OCI-LY1 (cell line): ENCODE measurements around the gene YLPM1.

Source experiments
- H2AFZ ChIP-seq: fragments of 200-600 bp; sonication (generic), shearing (Covaris generic); 2 replicates; pipeline ENCODE4 v1.6.0; 2014; ENCODE audit warnings: antibody characterized with exemption, mild to moderate bottlenecking, low read length
- H3F3A ChIP-seq: fragments of 200-600 bp; sonication (generic), shearing (Covaris generic); 2 replicates; pipeline ENCODE4 v1.6.0; 2014; ENCODE audit warnings: mild to moderate bottlenecking, antibody characterized with exemption, low read length, moderate library complexity; ENCODE audit not compliant: insufficient read depth
- H3K27ac ChIP-seq: fragments of 200-600 bp; sonication (generic); 2 replicates; pipeline ENCODE4 v1.5.1; 2014; ENCODE audit warnings: low read length, mixed run types, mild to moderate bottlenecking, low read depth; ENCODE audit not compliant: poor library complexity, severe bottlenecking
- H3K27me3 ChIP-seq: fragments of 200-600 bp; sonication (generic); 2 replicates; pipeline ENCODE4 v1.6.0; 2014; ENCODE audit warnings: antibody characterized with exemption, mild to moderate bottlenecking, low read length, moderate library complexity; ENCODE audit not compliant: insufficient read depth
- H3K36me3 ChIP-seq: fragments of 200-600 bp; sonication (generic); 2 replicates; pipeline ENCODE4 v1.6.1; 2014; ENCODE audit warnings: mild to moderate bottlenecking, antibody characterized with exemption, low read length, moderate library complexity, mixed read lengths; ENCODE audit not compliant: insufficient read depth
- H3K4me1 ChIP-seq: fragments of 200-600 bp; sonication (generic); 2 replicates; pipeline ENCODE4 v1.5.1; 2014; ENCODE audit warnings: mild to moderate bottlenecking, low read length, moderate library complexity; ENCODE audit not compliant: insufficient read depth, severe bottlenecking
- H3K4me2 ChIP-seq: fragments of 200-600 bp; sonication (generic), shearing (Covaris generic); 2 replicates; pipeline ENCODE4 v1.6.1; 2014; ENCODE audit warnings: low read length
- H3K4me3 ChIP-seq: fragments of 200-600 bp; sonication (generic); 2 replicates; pipeline ENCODE4 v1.5.1; 2014; ENCODE audit warnings: low read length, low read depth, mild to moderate bottlenecking, mixed read lengths; ENCODE audit not compliant: poor library complexity, severe bottlenecking
- H3K79me2 ChIP-seq: fragments of 200-600 bp; shearing (Covaris generic); 2 replicates; pipeline ENCODE4 v1.6.1; 2016; ENCODE audit warnings: mixed run types, low read length, mixed read lengths; ENCODE audit not compliant: insufficient read depth
- H3K9ac ChIP-seq: fragments of 200-600 bp; sonication (generic), shearing (Covaris generic); 2 replicates; pipeline ENCODE4 v1.6.1; 2014; ENCODE audit warnings: mild to moderate bottlenecking, low read length, mixed read lengths
- H3K9me2 ChIP-seq: fragments of 200-600 bp; sonication (generic), shearing (Covaris generic); 2 replicates; pipeline ENCODE4 v1.6.1; 2014; ENCODE audit warnings: low read depth, mild to moderate bottlenecking, low read length, mixed read lengths
- H3K9me3 ChIP-seq: fragments of 200-600 bp; shearing (Covaris generic); 2 replicates; pipeline ENCODE4 v1.6.1; 2014; ENCODE audit warnings: low read length, mixed read lengths
- H4K20me1 ChIP-seq: fragments of 200-600 bp; sonication (generic), shearing (Covaris generic); 2 replicates; pipeline ENCODE4 v1.6.0; 2016; ENCODE audit warnings: mild to moderate bottlenecking, low read length; ENCODE audit not compliant: insufficient read depth
- EZH2 ChIP-seq: fragments of 200-600 bp; sonication (generic), shearing (Covaris generic); IDR thresholded peaks from 2 replicates; pipeline ENCODE4 v1.8.0; 2017; ENCODE audit warnings: borderline replicate concordance, mixed run types, mild to moderate bottlenecking, antibody characterized with exemption, low read length, moderate library complexity, mixed read lengths
- TF ChIP-seq, protein P1 (sequence below): fragments of 200-600 bp; sonication (generic), shearing (Covaris generic); IDR thresholded peaks from 2 replicates; pipeline ENCODE4 v1.5.1; 2017; ENCODE audit warnings: mild to moderate bottlenecking, antibody characterized with exemption, low read length, moderate library complexity, mixed read lengths

Gene YLPM1

DNA sequence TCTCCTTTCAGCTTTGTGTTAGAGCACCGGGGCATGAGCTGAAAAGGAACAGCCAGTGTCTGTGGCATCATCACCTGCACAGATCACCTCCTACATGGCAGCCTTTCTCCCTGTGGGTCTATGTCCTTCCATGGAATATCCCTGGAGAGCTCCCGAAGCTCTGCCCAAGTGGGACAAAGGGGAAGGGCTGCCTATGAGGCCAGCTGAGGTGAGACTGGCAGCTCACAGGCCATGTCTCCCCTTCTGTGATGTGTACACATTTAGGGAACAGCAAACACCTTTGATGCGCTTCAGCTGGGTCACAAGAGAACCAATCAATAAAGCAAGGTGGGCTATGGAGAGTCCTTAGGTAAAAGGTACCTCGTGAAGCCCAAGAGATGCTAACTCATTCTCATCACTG lies 108.7 kb downstream of the YLPM1 start:
- H3K27me3 ChIP-seq: no peaks in the 10 kb centered on the region; the same call in 1 of the 2 replicates
- H3K4me3 ChIP-seq: no peak overlapping the region

DNA sequence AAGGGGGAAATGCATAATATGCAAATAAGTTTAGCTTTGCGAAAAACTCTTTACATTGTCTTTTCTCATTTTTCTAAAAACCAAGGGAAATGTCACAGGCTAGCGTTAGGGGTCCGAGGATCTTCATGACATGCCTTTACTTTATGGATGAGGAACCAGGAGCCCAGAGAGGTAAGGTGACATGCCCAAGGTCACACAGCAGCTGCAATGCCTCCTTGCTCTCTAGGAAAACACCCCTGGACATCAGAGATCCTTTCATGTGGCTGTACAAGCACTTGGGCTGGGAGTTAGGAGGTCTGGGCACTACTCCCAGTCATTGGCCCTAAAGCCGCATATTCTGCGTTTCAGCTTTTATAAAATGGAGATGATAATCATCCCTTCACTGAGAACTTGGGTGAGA lies 112.1 kb downstream of the YLPM1 start:
- Histone ChIP-seq H3F3A (no peaks in the 10 kb centered on the region), H3K4me3 (no peak overlapping the region), H3K9ac (no peak overlapping the region), H4K20me1 (no peaks in the 10 kb centered on the region), H3K36me3 (no peaks in the 10 kb centered on the region), H3K9me2 (no peaks in the 10 kb centered on the region), H3K4me1 (peaks cover 8% of the 10 kb centered on the region), H3K27me3 (no peaks in the 10 kb centered on the region), H3K4me2 (no peak overlapping the region), H2AFZ (no peak overlapping the region), H3K9me3 (no peaks in the 10 kb centered on the region), H3K79me2 (no peaks in the 10 kb centered on the region), H3K27ac (no peak overlapping the region)
- TF ChIP-seq, protein P1, sequence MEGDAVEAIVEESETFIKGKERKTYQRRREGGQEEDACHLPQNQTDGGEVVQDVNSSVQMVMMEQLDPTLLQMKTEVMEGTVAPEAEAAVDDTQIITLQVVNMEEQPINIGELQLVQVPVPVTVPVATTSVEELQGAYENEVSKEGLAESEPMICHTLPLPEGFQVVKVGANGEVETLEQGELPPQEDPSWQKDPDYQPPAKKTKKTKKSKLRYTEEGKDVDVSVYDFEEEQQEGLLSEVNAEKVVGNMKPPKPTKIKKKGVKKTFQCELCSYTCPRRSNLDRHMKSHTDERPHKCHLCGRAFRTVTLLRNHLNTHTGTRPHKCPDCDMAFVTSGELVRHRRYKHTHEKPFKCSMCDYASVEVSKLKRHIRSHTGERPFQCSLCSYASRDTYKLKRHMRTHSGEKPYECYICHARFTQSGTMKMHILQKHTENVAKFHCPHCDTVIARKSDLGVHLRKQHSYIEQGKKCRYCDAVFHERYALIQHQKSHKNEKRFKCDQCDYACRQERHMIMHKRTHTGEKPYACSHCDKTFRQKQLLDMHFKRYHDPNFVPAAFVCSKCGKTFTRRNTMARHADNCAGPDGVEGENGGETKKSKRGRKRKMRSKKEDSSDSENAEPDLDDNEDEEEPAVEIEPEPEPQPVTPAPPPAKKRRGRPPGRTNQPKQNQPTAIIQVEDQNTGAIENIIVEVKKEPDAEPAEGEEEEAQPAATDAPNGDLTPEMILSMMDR: no peak
- no peak for TF ChIP-seq EZH2

More for the DNA sequence above, 108.7 kb downstream of the YLPM1 start:
- Histone ChIP-seq H2AFZ (no peak overlapping the region), H3K36me3 (no peaks in the 10 kb centered on the region), H3F3A (no peaks in the 10 kb centered on the region), H3K9ac (no peak overlapping the region), H3K79me2 (no peaks in the 10 kb centered on the region), H3K27ac (no peak overlapping the region), H3K9me2 (no peaks in the 10 kb centered on the region), H3K4me1 (peaks cover 8% of the 10 kb centered on the region), H3K9me3 (no peaks in the 10 kb centered on the region), H4K20me1 (no peaks in the 10 kb centered on the region), H3K4me2 (no peak overlapping the region)
- TF ChIP-seq, protein P1: no peak
- no peak for TF ChIP-seq EZH2

DNA sequence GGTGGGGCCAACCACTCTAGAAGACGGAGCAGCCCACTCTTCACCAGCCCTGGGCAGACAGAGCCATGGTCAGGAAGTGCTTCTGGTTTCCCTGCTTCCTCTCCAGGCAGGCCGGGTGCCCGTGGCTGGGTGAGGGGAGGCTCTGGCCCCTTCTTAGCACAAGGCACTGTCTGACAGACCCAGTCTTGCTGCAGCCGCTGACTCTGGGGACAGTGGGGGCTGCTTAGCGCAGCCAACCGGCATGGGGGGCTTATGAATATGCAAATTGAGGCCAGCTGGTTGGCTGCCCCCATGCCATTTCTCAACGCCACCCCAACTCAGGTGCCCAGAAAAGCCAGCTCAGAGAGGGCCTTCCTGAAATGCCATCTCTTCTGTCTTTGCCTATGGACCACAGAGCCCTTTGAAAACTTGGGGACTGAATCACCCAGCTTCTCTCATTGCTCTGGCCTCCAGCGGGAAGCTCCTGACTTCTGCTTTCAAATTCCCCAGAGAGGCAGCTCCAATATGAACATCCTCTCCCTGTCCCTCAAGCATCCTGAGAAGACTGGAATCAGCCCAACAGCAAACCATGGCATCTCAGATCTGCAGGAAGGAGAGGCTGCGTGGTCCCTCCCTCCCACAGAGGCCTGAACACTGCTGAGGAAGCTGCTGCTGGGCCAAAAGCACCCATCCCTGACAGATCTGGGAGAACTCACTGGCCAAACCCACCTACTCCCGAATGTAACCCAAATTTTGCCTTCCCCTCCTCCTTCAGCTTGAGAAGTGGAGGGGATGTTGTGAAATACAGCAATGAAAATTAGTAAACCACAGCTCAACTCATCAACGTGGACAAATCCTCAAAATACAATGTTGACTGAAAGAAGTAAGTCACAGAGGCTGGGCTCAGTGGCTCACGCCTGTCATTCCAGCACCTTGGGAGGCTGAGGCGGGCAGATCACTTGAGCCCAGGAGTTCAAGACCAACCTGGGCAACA lies 113.1 kb downstream of the YLPM1 start, which contains the start of gene PROX2:
Gene PROX2, minus strand, starts transcription at position 205 of the 973 bp plus-strand sequence. CDS start 12,311 bp downstream, outside the sequence.
- H3K9me2 ChIP-seq: no peaks in the 10 kb centered on the region
- no peak within 1 kb of the TSS for H3K9ac ChIP-seq
- H3K36me3 ChIP-seq: no peaks in the 10 kb centered on the region
- H3K27ac ChIP-seq: no peak within 1 kb of the TSS
- H3K4me3 ChIP-seq: no peak within 1 kb of the TSS
- no peaks in the 10 kb centered on the region for H3F3A ChIP-seq
- no peaks in the 10 kb centered on the region for H3K27me3 ChIP-seq
- TF ChIP-seq, protein P1: no peak
- TF ChIP-seq EZH2: no peak
- no peak within 1 kb of the TSS for H2AFZ ChIP-seq
- peaks cover 12% of the 10 kb centered on the region for H3K4me1 ChIP-seq
- no peaks in the 10 kb centered on the region for H4K20me1 ChIP-seq
- peak within 1 kb of the TSS; percentile 32 for H3K4me2 ChIP-seq
- no peaks in the 10 kb centered on the region for H3K79me2 ChIP-seq
- H3K9me3 ChIP-seq: no peaks in the 10 kb centered on the region
